Measurements from ENCODE around the gene IGSF23. TPM values are rescaled to one million over a fixed set of nuclear protein-coding genes. Genes with fewer than 3 reads are reported as not detected.

Gene IGSF23
- total and polyA plus RNA-seq, 2 of the 13 experiments (the other 11 are each of a cell fraction or from before 2014, with no cell fraction given): 2.3 to 8.8 TPM

DNA sequence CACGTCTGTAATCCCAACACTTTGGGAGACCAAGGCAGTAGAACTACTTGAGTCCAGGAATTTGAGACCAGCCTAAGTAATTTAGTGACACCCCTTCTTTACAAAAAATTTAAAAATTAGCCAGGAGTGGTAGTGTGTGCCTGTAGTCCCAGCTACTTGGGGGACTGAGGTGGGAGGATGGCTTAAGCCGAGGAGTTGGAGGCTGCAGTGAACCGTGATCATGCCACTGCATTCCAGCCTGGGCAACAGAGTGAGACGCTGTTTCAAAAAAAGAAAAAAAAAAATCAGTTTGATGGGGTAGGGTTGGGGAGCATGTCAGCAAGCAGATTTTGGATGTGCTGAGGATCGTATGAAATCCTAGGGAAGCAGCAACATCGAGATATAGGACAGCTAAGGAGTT, 62.2 kb downstream of the IGSF23 start (continued):
- TF ChIP-seq PAXIP1 (CRISPR knock-in tag; conservative IDR thresholded peaks at IDR 0.05) (no peak), DNMT3B (CRISPR knock-in tag; conservative IDR thresholded peaks at IDR 0.05) (no peak), ZNF629 (CRISPR knock-in tag; conservative IDR thresholded peaks at IDR 0.05) (no peak), ZNF256 (CRISPR knock-in tag; conservative IDR thresholded peaks at IDR 0.05) (no peak), MYNN (CRISPR knock-in tag; IDR thresholded peaks at IDR 0.05; ENCODE audit: low read depth) (no peak), RBAK (CRISPR knock-in tag; IDR thresholded peaks at IDR 0.05) (no peak), TAF15 (IDR thresholded peaks at IDR 0.05; ENCODE audit: low read depth, low read length, poor library complexity, severe bottlenecking) (no peak), ZMAT5 (CRISPR knock-in tag; IDR thresholded peaks at IDR 0.05; ENCODE audit: borderline replicate concordance, low read depth) (no peak), ZNF761 (CRISPR knock-in tag; conservative IDR thresholded peaks at IDR 0.05) (no peak)
- TF ChIP-seq, protein P1, sequence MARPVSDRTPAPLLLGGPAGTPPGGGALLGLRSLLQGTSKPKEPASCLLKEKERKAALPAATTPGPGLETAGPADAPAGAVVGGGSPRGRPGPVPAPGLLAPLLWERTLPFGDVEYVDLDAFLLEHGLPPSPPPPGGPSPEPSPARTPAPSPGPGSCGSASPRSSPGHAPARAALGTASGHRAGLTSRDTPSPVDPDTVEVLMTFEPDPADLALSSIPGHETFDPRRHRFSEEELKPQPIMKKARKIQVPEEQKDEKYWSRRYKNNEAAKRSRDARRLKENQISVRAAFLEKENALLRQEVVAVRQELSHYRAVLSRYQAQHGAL (CRISPR knock-in tag; IDR thresholded peaks at IDR 0.05; ENCODE audit: not compliant biosample characterization): no peak
